ENCODE data around the gene OR7G2. TPM values are rescaled to one million over a fixed set of nuclear protein-coding genes. Genes with fewer than 3 reads are reported as not detected.

Gene OR7G2
- total RNA-seq, 1 experiment from 2014 or later = not detected

DNA sequence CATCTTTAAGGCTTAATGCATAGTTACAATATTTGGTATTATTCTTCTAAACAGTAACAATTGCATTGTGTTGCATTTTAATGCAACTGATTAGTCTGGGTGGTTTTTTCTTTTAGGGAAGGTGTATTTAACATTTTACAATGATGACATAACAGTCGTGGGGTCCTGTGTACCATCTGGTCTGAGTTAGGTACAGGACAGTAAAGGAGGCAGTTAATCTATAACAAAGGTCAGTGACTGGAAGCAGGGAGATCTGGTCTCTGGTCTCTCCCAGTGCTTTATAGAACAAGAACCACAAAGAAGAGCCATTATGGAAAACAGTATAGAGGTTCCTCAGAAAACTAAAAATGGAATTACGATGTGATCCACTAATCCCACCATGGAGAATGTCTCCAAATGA is 2.7 kb upstream of the OR7G2 start:
- Histone ChIP-seq H3K56ac (ENCODE audit: insufficient read length, low read depth, low read length) (no peak overlapping the region), H3T11ph (ENCODE audit: low read length) (no peak overlapping the region), H3K9me3 (ENCODE audit: control insufficient read depth, low read depth, low read length) (no peaks in the 10 kb centered on the region), H3K4ac (ENCODE audit: low read depth, low read length) (no peak overlapping the region), H3K4me1 (ENCODE audit: insufficient read depth, low read length) (no peaks in the 10 kb centered on the region), H4K91ac (ENCODE audit: insufficient read length, low read depth, low read length) (no peak overlapping the region), H2BK5ac (ENCODE audit: insufficient read length, low read length) (no peak overlapping the region), H2BK20ac (ENCODE audit: low read depth, low read length, poor library complexity, severe bottlenecking) (no peak overlapping the region), H4K5ac (ENCODE audit: insufficient read length, low read depth, low read length) (no peak overlapping the region), H2AFZ (ENCODE audit: low read length) (no peak overlapping the region), H3K79me2 (ENCODE audit: insufficient read depth, low read length) (no peaks in the 10 kb centered on the region), H2AK5ac (ENCODE audit: insufficient read length, low read length) (no peak overlapping the region), H2BK120ac (ENCODE audit: low read depth, low read length, poor library complexity, severe bottlenecking) (no peak overlapping the region), H2BK12ac (ENCODE audit: insufficient read length, low read depth, low read length) (no peak overlapping the region), H3K27me3 (ENCODE audit: insufficient read depth, low read length) (no peaks in the 10 kb centered on the region), H3K18ac (ENCODE audit: insufficient read length, low read depth, low read length) (no peak overlapping the region), H3K23me2 (ENCODE audit: insufficient read length, low read depth, low read length, poor library complexity, severe bottlenecking) (no peaks in the 10 kb centered on the region), H4K8ac (replicated peaks; ENCODE audit: insufficient read length, low read depth, low read length) (no peak overlapping the region), H3K23ac (ENCODE audit: insufficient read length, low read depth, low read length) (no peak overlapping the region), H3K4me2 (ENCODE audit: insufficient read depth, insufficient read length, low read length) (no peak overlapping the region), H3K14ac (ENCODE audit: insufficient read depth, low read length) (no peak overlapping the region), H3K79me1 (ENCODE audit: insufficient read depth, low read depth, low read length, poor library complexity, severe bottlenecking) (no peaks in the 10 kb centered on the region), H3K9ac (ENCODE audit: extremely low read depth, insufficient read length, low read length) (no peak overlapping the region), H3K27ac (ENCODE audit: insufficient read length, low read depth, low read length) (no peak overlapping the region), H4K20me1 (ENCODE audit: control insufficient read depth, insufficient read depth, insufficient read length) (no peaks in the 10 kb centered on the region), H2BK15ac (ENCODE audit: low read depth, low read length) (no peak overlapping the region)
- TF ChIP-seq, protein P1, sequence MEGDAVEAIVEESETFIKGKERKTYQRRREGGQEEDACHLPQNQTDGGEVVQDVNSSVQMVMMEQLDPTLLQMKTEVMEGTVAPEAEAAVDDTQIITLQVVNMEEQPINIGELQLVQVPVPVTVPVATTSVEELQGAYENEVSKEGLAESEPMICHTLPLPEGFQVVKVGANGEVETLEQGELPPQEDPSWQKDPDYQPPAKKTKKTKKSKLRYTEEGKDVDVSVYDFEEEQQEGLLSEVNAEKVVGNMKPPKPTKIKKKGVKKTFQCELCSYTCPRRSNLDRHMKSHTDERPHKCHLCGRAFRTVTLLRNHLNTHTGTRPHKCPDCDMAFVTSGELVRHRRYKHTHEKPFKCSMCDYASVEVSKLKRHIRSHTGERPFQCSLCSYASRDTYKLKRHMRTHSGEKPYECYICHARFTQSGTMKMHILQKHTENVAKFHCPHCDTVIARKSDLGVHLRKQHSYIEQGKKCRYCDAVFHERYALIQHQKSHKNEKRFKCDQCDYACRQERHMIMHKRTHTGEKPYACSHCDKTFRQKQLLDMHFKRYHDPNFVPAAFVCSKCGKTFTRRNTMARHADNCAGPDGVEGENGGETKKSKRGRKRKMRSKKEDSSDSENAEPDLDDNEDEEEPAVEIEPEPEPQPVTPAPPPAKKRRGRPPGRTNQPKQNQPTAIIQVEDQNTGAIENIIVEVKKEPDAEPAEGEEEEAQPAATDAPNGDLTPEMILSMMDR (conservative IDR thresholded peaks at IDR 0.05) = no peak
- peaks cover 2 to 32% (median 10%) of the 10 kb centered on the region in 3 experiments; a peak in 6 of 7 replicates for H3K36me3 Mint-ChIP-seq (ENCODE audit: insufficient read depth in 1 of 3, low read depth in 3 of 3)
- H3K4me3 Mint-ChIP-seq = no peak overlapping the region
- H3K9me3 Mint-ChIP-seq = peaks cover 69 to 89% of the 10 kb centered on the region in 2 experiments
- H3K27ac Mint-ChIP-seq = no peak overlapping the region
- DNase-seq = no peak
- no CpG with 5 or more reads among the region's 2 CpGs for WGBS (ENCODE audit: extremely low coverage, insufficient read length, low lambda C conversion rate)
- H3K4me1 Mint-ChIP-seq = no peaks in the 10 kb centered on the region
- peaks cover 8% of the 10 kb centered on the region for H3K27me3 Mint-ChIP-seq (ENCODE audit: low read depth)
